HuH-7 (cell line): ENCODE data around the gene SH3BP4.
"Not testable (repeated sequence)": the region's sequence is repeated elsewhere in the genome, so short reads cannot be mapped to it uniquely, and the experiment has no call there.

Experiments
- DNase-seq: peaks from one replicate; pipeline ENCODE4 v3.0.0; 2011; ENCODE audit warnings: low spot score

Gene SH3BP4

GRCh38 chr2:235017441-235017840 lies 65.6 kb downstream of the SH3BP4 start:
- DNase-seq: no peak

- DNase-seq: no peak
These were observed 67.0 kb downstream of the SH3BP4 start for GRCh38 chr2:235018838-235019237.

- DNase-seq: not testable (repeated sequence)
These were observed 68.3 kb downstream of the SH3BP4 start for GRCh38 chr2:235020141-235020540.

- no peak for DNase-seq
These were observed 69.9 kb downstream of the SH3BP4 start for GRCh38 chr2:235021752-235022151.

DNA sequence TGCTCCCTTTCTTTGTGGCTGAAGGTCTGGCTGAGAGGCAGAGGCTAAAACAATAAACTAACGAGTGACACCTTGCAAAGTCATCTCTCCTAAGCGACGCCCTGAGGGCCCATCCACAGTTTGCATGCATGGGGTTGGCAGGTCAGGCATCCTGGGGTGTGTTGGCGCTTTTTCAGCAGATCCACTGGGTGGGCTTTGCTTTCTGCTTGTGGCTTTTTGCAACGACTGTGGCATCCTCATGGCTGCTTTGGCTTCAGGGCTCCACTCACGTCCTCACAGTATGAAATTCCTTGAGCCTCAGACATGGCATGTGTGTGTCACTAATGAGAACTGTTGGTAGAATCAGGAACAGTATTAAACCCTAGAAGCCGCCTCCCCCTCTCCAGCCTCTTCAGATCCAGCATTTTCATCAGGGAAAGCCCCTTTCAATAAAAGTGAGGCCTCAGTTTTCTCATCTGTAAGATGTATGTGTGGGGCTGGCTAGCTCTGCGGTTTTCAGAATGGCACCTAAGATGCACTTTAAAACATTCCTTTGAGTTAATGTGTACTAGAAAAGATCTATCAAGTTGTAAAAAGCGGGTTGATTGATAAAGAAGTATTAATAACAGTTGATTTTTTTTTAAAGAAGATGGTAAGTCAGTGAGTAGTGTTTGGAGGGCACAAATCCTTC lies 72.5 kb downstream of the SH3BP4 start:
- no peak for DNase-seq

GRCh38 chr2:235024931-235025773 lies 73.3 kb downstream of the SH3BP4 start:
- DNase-seq: no peak

GRCh38 chr2:235025800-235026536 lies 74.2 kb downstream of the SH3BP4 start:
- DNase-seq: no peak

GRCh38 chr2:235026649-235027557 lies 75.1 kb downstream of the SH3BP4 start:
- DNase-seq: no peak

- DNase-seq: no peak
These were observed 75.9 kb downstream of the SH3BP4 start for GRCh38 chr2:235027558-235028214.

GRCh38 chr2:235028646-235029045 lies 76.8 kb downstream of the SH3BP4 start:
- DNase-seq: no peak

DNA sequence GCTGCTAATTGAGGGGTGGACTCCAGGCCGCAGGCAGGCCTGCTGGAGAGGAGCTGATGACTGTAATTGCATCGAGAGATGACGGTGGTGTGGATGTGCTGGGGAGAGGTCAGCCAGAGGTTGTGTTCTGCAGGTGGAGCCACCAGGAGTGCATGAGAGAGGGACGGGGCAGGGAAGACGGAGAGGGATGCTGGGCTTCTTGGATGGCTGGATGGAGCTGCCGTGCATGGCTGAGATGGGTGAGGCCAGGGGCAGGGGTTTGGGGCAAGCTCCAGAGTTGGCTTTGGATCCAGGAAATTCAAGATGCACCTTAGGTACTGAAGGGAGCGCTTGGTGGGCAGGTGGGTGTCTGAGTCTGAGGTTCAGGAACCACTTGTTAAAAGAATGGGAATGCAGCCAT lies 77.2 kb downstream of the SH3BP4 start:
- no peak for DNase-seq

DNA sequence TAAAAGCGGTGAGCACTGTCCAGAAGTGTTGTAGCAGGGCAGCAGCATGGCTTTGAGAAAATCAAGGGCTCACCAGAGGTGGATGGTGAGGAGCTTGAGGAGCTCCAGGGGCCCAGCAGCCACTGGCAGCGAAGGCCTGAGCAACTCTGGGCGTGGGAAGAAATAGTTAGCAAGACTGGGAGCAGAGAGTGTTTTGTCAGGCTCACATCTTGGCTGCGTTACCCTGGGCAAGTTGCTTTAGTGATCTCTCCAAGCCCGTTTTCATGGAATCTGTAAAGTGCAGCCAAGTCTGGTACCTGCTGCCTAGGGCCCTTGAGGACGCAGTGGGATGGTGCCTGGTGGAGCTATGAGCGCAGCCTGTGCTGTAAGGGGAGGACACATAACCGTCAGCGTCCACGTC lies 78.3 kb downstream of the SH3BP4 start:
- DNase-seq: no peak

GRCh38 chr2:235030936-235031335 lies 79.1 kb downstream of the SH3BP4 start:
- DNase-seq: no peak

DNA sequence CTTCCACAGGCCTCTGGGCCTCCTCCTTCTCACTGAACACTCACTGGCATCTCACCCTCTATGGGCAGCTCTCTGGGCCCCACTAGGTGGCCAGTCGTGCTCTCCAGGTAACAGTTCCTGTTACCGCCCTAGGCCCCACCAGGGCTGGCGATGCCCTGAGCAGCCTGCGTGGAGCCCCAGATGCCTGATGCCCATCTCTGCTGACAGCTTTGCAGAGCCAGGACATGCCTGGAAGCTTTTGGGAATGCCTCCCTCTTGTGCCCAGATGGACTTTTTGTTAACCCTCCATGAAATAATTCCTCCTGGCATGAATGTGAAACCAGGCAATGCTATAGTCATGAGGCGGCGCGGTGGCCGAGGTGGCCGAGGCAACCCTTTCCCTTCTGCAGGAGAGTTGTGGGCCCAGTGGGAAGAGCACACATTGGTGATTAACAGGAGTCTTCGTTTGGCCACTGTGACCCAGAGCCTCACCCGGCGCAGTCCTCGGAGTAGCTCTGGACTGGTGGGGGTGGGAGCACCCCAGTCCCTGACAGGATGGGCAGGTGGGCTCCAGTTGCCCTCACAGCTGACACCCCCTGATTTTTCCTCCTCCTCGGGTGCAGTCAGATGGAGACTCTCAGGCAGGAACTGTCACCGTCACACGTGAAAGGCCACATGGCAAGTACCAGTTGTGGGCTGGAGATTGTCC lies 80.0 kb downstream of the SH3BP4 start:
- no peak for DNase-seq

DNA sequence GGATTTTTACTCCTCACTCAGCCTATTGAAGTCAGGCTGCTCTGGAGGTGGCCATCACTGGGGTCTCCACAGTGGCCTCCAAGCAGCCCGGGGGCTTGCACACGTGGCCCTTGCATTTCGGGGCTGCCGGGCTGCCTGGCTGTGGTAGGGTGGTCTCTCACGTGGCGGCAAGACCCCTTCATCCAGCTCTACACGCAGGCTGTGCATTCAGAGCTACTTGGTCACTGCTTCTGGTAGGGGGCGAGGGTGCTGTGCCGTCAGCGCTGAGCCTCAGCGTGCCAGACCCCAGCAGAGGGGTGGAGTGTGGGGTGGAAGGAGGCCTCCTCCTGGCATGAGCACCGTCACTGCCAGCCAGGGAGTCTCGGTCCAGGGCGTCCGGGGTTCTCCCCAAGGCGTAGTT lies 80.6 kb downstream of the SH3BP4 start:
- no peak for DNase-seq

DNA sequence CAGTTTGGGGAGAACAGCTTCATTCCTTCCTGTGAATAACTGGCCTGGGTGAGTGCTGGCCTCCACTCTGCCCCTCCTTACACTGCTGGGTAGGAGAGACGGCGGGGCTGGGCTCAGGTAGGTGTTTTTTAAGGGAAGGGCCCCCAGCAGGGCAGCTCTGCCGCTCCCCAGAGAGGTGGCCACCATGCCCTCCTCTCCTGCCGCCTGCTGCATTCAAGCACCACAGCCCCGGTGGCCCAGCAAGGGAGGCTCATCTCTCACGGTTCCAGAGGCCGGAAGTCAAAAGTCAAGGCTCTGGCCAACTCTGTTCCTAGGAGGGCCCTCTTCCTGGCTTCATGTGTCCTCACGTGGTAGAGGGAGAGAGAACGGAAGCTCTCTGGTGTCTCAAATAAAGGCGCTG lies 81.1 kb downstream of the SH3BP4 start:
- DNase-seq: no peak

DNA sequence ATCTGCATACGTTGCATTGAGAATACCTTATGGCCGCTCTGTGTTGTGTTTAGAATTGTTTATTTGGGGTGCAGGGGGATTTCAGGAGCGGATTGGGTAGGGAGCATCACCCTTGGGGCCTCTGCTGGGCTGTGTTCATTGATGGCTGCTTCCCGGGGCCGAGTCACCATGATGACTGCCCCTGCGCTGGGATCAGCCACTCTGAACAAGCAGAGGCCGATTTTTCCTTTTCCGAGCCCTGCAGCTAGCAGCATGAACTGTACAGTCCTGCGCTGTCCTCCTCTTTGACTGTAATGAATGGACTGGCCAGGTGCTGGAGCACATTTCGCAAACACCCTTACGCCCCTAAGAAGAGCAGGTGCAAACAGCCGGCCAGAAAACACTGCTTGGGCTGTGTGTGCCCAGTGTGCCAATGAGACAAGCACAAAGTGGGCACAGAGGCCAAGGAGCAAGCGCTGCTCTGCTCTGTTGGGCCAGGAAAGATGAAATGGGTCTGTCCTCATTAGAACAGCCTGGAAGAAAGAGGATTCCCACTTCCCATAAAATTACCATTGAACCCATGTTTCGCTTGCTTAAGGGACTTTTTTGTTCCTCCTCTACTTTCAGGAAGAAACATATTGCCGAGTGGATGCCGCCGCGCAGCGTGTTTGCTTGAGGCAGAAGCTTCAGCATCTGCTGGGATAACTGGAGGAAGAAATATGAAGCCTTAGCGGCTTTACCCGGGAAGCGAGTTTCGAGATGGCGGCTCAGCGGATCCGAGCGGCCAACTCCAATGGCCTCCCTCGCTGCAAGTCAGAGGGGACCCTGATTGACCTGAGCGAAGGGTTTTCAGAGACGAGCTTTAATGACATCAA lies 82.7 kb downstream of the SH3BP4 start:
- DNase-seq: no peak

DNA sequence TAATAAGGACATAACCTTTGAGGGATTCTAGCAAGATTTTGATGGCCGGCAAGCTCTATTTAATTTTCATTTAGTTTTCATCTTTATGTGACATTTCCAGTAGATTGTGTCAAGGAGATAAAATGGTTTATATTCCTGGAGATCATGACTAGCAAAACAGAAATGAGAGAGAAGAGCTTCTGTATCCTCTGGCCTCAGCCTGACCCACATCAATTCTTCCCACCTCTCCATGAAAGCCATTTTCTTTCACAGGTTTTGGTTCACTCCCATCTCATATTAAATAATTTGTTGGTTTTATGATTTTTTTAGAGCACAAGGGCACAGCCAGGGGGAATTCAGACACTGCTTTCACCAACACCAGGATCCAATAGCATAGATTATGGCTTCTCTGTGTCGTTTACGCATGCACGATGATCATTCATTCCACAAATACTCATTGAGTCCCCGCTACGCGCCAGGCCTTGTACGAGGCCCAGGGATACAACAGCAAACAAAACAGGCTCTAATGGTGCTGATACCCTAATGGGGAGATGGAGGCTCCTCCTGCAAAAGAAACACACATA lies 85.9 kb downstream of the SH3BP4 start:
- no peak for DNase-seq

DNA sequence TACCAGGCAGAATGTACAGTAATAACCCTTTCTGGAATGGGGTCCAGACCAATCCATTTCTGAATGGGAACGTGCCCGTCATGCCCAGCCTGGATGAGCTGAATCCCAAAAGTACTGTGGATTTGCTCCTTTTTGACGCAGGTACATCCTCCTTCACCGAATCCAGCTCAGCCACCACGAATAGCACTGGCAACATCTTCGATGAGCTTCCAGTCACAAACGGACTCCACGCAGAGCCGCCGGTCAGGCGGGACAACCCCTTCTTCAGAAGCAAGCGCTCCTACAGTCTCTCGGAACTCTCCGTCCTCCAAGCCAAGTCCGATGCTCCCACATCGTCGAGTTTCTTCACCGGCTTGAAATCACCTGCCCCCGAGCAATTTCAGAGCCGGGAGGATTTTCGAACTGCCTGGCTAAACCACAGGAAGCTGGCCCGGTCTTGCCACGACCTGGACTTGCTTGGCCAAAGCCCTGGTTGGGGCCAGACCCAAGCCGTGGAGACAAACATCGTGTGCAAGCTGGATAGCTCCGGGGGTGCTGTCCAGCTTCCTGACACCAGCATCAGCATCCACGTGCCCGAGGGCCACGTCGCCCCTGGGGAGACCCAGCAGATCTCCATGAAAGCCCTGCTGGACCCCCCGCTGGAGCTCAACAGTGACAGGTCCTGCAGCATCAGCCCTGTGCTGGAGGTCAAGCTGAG lies 89.6 kb downstream of the SH3BP4 start:
- DNase-seq: no peak
